HG03558 (cell line): ENCODE results near the gene SRSF4.
"Not testable (repeated sequence)": the region's sequence is repeated elsewhere in the genome, so short reads cannot be mapped to it uniquely, and the experiment has no call there.

Experiments used
- ATAC-seq: cut with Tn5 transposase; IDR thresholded peaks from one replicate; pipeline ENCODE4 v1.9.1; 2021; ENCODE audit warnings: moderate number of reproducible peaks; ENCODE audit not compliant: unreplicated experiment; ENCODE audit errors: extremely low read depth

Gene SRSF4

DNA sequence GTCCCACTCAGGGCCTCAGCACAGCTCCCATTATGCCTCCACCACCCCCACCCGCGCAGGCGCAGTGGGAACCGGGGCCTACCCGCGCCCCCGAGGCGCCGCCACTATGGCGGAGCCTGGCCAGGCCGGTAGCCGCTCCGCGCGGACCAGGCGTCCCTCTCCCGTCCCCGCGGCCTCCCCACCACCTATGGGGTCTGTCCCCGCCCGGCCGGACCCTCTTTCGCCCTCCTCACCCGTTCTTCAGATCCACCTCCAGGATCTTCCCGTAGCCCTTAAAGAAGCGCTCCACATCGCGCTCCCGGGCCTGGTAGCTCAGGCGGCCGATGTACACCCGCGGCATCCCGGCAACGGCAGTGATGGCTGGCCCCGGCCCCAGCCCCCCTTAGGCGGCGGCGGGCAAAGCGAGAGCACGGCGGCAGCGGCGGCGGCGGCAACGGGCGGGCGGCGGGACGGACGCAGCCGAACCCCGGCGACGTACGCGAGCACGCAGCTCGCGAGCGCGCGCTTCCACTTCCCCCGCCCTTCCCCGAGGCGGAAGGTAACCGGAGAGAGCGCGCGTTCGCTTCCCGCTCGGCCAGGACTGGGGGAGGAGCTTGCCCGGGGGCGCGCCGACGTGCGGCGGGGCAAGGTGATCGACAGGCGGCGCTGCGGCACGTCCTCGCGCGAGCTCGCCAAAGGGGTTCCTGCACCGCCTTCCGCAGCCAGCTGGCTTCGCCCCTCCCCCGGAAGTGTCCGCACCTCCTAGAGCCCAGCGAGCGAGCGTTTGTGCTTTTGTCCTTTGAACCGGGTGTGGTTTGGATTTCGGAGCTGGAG lies at the start of gene SRSF4:
Gene SRSF4 (minus strand): TSS at position 488 of the 813 bp plus-strand sequence. CDS start 148 bp downstream, at position 340.
- ATAC-seq = peak; percentile 73

DNA sequence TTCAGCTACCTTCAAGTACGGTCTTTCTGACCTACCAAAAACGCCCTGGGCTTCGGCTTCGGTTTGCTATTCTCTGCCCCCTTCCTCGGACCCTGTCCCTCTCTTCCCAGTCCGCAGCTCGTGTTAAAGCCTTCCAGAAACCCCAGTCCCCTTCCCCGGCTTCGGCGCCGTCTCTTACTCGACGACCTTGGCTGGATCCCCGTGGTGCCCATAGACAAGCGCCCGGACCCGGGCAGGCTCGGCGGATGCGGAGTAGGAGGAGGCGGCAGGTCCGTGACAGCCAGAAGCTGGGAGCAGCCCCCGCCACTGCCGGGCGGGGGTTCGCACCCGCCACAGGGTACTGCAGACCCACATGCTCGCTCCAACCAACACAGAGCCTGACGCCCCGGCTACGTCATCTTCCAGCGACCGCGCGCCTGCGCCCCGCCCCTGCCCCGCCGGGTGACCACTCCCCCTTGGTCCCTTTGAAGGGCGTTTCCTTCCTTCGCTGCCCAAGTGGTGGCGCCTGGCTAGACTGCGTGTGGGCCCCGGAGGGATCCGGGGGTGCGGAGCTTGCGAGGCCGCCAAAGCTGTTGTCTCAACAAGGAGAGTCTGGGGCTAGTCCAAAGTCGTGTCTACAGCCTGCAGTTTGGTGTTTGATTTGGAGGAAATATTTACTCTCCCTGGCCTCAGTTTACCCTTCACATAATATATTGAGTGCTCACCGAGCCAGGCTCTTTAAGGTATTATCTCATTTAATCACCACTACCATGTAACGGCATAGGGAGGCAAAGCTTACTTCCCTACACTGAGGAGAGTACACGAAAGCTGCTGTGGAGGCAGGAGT lies 49.1 kb upstream of the SRSF4 start, which contains the start of gene MECR:
Gene MECR (minus strand): TSS at position 382 of the 826 bp plus-strand sequence. CDS start 28 bp downstream, at position 354.
- peak; percentile 78 for ATAC-seq

DNA sequence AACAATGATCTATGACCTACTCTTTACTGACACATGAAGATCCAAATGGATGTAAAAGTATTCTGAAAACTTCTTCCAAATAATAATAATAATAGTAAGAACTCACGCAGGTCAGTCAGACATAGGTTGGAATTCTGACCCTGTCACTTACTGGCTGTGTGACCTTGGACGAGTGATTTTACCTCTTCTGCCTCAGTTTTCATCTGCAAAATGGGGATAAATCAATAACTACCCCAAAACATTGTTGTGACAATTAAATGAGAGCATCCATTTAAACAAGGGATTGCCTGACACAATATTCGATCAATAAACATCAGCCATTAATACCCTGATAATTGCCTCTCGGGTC lies 48.5 kb upstream of the SRSF4 start:
- no peak for ATAC-seq

DNA sequence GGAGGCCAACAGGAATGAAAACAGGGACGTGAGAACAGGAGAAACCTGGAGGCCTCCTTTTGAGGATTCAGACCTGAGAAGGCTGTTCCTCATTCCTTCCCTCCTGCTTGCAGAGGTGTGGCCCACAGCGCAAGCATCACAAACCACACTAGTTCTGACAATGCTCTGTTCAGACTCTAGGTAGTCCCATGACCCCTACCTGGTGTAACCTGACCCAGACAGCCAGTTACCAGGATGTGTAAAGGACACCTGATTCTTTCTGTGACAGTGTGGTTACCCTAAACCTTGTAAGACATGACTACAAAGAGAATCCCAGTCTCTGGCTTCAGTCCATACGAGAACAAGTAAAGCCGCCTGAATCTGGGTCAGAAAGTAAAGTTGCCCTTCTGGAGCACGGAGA lies 45.8 kb upstream of the SRSF4 start:
- ATAC-seq = no peak

DNA sequence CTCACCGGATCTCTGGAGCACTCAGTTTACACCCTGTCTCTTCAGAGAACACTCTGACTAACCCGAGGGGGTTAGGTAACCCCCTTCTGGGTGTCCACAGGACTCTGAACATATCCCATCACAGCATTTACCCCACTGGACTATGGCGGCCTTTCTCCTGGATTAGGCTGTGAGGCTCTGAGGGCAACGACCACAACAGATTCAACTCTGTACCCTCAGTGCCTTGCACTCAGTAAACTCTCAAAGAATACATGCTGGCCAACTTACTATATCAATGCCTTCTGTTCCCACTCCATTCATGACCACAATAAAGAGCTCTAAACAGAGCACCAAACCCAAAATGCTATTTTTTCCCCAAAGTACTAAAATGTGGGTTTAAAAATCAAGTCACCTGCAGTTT lies 43.7 kb upstream of the SRSF4 start:
- no peak for ATAC-seq

DNA sequence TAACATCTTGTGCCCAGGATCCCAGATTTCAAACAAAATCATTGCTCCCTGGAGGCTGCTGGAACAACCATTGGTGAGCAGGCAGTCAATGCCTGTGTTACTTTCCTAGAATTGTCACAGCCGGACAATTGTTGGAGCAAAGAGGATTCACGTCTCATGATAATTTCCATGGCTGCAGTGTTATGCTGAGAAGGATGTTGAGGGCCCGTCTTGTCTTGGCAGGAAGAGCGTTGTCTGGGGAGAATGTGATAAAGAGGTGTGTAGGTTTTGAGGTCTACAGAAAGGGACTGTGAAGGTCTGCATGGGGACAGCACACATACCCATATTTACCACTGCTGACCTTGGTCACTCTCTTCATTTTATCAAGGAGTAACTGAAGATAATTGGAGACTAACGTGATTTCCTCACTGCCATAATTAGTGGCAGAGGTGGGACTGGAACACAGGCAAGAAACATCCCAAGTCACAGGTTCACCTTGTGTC lies 42.7 kb upstream of the SRSF4 start:
- ATAC-seq = no peak

DNA sequence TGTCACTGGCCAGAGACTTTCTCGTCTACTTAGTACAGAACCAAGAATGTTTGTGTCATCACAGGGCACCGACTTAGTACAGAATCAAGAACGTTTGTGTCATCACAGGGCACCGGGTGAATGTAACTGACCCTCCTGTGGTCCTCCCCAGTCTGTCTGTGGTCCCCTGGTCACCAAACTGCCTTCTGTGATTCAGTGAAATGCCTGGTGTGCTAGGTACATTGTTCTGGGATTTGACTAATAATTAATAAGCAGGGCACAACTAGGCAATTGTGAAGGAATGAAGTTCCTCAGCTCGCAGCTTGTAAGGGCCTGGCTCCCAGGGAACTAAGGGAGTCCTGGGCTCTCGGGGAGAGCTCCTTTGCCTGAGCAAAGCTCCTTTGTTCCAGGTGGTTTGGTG lies 41.8 kb upstream of the SRSF4 start:
- ATAC-seq = no peak

DNA sequence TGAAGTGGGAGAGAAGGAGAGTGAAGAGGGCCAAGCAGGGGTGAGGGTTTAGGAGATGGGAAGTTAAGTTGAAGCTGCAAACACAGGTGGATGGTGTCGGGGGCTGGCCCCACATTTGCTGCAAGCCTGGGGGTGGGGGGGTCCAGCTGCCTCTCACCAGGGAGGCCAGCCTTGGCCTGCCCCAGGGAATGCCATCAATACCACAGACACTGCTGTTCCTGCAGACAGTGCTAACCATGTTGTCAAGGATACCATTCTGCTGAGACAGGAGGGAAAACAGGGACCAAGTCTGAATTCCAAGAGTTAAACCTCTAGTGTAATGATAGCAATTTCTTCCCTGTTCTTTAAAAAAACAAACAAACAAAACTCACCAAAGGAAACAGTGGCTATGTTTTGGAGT lies 41.0 kb upstream of the SRSF4 start:
- no peak for ATAC-seq

DNA sequence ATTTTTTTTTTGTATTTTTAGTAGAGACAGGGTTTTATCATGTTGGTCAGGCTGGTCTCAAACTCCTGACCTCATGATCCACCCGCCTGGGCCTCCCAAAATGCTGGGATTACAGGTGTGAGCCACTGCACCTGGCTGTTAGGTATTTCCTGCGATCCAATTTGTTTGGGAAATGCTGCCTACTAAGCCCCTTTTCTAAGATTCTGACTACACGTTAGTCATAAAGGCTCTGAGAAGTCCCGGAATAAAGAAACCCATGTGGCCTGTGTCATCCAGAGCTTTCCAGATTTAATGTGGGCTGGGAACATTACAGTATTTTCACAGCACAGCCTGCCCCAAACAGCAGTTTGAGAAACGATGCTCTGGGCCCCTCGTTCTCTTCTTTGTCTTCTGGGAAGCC lies 40.6 kb upstream of the SRSF4 start:
- not testable (repeated sequence) for ATAC-seq

DNA sequence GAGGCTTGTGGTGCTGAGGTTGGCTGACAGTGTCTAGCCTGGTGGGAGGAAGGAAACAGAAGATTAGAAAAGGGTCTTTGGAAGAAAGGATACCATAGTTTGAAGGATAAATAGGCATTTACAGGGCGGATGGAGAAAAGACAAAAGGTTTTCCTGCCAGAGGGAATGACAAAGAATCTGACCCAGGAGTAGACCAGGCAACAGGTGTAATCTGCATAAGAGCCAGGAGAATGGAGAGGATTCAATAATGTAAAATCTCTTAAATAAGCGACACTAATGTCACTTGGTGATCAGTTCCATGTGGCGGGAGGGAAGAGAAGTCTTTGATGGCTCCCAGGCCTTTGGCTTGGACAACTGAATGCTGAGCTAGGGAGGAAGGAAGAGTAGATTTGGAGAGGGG lies 39.6 kb upstream of the SRSF4 start:
- ATAC-seq = no peak

DNA sequence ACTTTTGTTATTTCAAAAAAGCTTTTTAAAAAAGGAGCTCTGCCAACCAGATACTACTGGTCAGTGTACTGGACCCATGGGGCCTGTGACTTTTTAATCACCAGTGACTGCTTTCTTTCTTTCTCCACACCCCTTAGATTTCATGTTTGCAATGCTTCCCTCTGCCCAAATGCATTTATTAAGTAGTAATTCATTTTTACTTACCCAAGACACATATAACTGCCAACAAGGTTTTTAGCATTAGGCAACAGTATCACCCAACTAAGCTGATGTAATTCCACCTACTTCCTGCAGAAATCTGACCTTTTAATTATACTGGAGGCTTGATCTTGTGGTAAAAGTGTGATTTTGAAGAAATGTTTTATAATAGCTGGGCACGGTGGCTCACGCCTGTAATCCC lies 36.5 kb upstream of the SRSF4 start:
- ATAC-seq = no peak

DNA sequence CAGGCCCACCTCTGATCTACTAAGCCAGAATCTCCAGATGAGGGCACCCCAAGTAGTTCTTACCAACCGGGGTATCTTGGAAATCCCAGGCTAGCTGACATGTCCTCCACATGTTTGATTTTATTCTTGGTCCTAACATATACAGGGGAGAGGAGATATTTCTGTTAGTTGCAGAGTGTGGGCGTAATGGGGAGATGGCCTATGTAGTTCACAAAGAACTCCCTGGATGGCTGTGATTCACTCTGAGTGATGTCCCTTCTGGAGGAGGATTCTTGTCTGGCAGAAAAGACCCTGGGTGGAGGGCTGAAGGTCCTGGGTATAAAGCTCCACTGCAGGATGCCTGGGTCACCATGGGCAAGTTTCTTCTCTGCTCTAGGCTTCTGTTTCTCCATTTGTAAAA lies 35.9 kb upstream of the SRSF4 start:
- ATAC-seq = no peak

DNA sequence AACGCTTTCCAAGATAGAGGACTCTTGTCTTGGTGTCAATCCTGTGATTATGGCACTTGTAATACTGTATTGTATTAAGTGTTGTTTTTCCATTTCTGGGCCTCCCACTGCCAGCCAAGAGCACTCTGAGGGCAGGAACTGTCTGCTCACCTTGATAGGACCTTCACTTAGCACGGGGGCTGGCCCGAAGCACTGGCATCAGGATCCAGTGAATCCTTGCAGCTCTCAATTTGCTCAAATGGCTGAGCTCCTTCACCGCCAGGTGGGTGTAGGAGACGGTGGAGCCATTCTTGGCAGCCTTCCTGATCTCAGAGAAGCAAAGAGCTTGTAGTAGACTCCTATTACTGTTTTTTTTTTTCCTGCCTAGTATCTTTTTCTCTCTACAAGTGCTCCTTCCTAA lies 31.4 kb upstream of the SRSF4 start:
- no peak for ATAC-seq

DNA sequence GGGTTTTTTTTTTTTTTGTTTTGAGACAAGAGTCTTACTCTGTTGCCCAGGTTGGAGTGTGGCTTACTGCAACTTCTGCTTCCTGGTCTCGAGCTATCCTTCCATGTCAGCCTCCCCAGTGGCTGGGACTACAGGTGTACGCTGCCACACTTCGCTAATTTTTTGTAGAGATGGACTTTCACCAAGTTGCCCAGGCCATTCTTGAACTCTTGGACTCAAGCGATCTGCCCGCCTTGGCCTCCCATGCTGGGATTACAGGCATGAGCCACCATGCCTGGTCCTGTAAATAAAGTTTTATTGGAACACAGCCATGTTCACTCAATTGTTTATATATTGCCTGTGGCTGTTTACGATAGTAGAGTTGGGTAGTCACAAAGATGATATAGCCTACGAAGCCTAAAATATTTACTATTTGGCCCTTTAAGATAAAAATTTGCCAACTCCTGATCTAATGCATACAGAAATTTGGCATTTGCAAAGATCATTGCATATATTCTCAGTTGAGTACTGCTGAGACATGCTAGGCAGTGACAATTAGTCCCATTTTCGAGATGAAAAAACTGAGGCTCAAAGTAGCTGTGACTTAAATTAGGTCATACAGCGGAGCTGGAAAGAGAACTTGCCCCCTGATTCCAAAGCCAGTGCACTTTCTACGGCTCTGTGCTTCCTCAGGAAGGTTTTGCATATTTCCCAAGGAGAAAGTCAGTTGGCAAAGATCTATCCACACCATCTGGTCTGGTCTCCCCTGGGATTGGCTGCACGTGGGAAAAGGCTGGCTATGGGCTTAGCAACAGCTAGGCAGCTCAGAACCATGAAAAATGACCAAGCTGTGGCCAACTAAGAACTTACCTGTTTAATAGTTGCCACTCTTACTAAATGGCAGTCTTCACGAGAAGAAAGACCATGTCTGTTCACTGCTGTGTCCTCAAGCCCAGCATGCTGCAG lies 29.7 kb upstream of the SRSF4 start:
- no peak for ATAC-seq

DNA sequence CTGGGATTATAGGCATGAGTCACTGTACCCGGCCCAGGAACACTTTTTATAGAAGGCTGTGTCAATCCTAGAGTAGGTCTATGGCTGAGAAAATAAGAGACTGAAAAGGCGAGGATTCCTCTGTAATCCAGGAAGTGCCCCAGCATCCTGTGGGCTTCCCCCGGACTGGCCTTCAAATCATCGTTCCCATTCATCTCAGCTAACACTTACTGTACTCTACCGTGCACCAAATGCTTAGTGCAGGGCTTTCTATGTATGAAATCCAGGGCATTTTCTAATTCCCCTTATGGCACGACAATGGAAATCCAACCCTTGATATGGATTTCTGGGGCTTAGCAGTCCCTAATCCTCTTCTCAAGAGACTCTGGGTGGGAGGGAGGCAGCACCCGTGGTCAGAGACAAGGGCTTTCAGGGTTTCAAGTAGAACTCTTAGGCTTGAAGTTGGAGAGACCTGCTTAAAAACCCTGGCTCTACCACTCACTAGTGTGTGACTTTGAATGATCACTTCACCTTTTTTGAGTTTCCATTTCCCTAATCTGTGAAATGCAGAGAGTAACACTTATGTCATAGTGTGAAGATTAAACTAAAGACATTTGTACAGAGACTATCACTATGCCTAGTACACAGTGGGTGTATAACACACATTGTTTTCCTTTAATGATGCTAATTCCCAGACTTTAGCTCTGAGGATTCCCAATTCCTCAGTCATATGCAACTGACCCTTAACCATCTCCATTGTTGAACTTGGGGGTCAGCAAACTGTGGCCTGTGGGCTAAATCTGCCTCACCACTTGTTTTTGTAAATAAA lies 28.8 kb upstream of the SRSF4 start:
- ATAC-seq = no peak

DNA sequence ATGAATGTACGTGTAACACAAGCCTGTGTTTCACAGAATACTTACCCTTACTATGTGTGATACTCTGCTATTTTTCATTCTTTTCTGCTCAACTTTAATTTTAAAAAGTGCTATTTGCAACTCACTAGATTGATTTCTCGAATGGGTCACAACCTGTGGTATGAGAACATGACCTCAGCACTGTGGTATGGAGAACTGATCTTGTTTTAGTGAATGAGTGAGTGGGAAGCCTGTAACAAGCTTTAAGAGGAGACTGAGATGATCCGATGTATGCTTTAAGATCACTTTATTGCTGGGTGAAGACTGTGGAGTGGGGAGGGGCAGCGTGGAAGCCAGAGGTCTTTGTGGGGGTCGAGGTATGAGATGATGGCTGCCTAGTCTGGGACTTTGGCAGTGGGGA lies 27.5 kb upstream of the SRSF4 start:
- ATAC-seq = no peak

DNA sequence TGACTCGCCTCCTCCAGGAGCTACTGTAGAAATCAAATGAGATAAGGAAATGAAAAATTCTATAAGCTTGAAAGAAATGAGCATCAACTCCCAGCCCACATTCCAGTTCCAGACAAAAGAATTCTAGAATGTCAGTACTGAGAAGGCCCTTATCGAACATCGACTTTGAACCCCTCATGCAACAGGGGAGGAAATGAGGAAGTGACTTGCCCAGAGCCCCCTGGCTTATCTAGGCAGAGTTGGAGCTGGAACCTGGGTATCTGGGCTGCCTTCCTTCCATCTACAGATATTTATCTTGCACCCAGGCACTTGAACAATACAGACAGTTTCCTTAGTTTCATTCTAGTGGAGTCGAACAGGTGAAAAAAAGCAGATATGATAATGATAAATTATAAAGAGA lies 26.7 kb upstream of the SRSF4 start:
- ATAC-seq = no peak

DNA sequence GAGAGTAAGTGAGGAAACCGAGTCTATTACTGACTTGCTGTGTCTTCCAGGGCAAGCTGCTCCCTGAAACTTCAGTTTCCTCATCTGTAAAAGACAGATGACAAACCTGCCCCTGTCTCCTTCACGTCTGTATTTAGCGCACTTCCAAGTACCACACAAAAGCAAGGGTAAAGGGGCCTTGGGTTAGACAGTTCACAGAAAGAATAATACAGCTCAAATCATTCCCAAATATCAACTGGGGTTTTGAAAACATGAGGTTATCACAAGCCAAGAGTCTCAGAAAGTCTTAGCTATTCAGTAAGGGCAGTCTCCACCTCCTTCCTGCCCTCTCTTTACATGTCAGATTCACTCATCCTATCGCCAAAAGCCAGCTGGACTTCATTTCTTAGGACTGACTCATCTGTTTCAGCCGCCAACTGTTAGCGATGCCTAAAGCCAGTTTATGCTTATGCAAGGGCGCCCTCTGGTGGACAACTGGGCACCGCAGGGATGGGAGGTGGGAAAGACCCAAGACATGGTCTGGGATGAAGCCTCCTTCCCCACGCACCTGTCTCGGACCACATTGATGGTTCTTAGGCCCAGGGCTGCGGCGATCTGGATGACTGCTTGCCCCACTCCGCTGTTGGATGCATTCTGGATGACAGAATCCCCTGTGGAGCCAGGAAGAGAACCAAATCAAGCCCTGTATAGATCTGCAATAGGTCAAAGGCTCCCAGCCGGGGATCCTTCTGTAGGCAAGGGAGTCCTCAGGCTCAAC lies 21.1 kb upstream of the SRSF4 start:
- no peak for ATAC-seq

DNA sequence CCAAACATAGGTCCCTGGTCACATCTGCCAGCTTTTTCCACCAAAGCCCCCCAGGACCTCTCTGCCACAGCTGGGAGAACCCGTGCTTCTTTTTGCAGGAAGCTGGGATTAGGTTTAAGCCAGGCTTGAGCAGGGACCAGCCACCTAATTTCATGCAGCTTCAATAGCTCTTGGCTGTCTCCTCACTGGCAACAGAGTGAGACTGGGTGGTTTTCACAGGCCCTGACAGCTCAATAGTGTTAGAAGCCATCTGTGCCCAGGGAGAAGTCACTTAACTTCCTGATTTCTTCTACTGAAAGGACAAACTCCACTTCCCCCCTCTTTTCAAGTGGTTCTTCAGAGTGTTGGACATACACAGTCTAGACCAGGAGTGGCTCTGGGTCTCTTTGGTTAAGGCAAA lies 20.4 kb upstream of the SRSF4 start:
- ATAC-seq = no peak
